Suprapubic skin (tissue), 4 donors: ENCODE data around the gene INAFM2. TPM values are rescaled to one million over a fixed set of nuclear protein-coding genes. Genes with fewer than 3 reads are reported as not detected.

Source experiments
- DNase-seq, 2 donors: peaks; one replicate each; pipeline ENCODE4 v3.0.0-alpha.2; 2019; ENCODE audit warnings: low spot score in 2 of 2
- H3K27ac ChIP-seq: fragments of 200-600 bp; sonication (generic); one replicate; pipeline ENCODE4 v1.5.1; 2019
- H3K27me3 ChIP-seq: fragments of 200-600 bp; sonication (generic); one replicate; pipeline ENCODE4 v1.5.1; 2019
- H3K36me3 ChIP-seq: fragments of 200-600 bp; sonication (generic); one replicate; pipeline ENCODE4 v1.5.1; 2019
- H3K4me1 ChIP-seq: fragments of 200-600 bp; sonication (generic); one replicate; pipeline ENCODE4 v1.5.1; 2019
- H3K4me3 ChIP-seq: fragments of 200-600 bp; sonication (generic); one replicate; pipeline ENCODE4 v1.5.1; 2019; ENCODE audit warnings: mild to moderate bottlenecking
- H3K9me3 ChIP-seq: fragments of 200-600 bp; sonication (generic); one replicate; pipeline ENCODE4 v1.5.1; 2019
- CTCF ChIP-seq, 2 donors: fragments of 200-600 bp in 1 of 2; fragments of 450-650 bp in 1 of 2; sonication (generic) in 1 of 2; IDR thresholded peaks; one replicate each; pipeline ENCODE4 v1.5.1; 2016 to 2019; ENCODE audit warnings: antibody characterized with exemption in 2 of 2, mild to moderate bottlenecking in 1 of 2, moderate library complexity in 1 of 2
- EP300 ChIP-seq: sonication (generic); formaldehyde crosslinking; IDR thresholded peaks from one replicate; pipeline ENCODE4 v1.6.1; 2017; ENCODE audit warnings: antibody characterized with exemption
- POLR2A ChIP-seq, 2 donors: fragments of 450-650 bp; IDR thresholded peaks; one replicate each; pipeline ENCODE4 v1.6.1; 2017; ENCODE audit warnings: antibody characterized with exemption in 2 of 2, mild to moderate bottlenecking in 2 of 2, moderate library complexity in 2 of 2
- POLR2AphosphoS5 ChIP-seq, 3 donors: sonication (generic); formaldehyde crosslinking; IDR thresholded peaks; one replicate each; pipeline ENCODE4 v1.6.1; 2017; ENCODE audit warnings: antibody characterized with exemption in 3 of 3
- WGBS: methylation state at CpG from one replicate; pipeline ENCODE4 v1.1.5; 2018; 5-methylcytosine and 5-hydroxymethylcytosine counted together
- total RNA-seq, 4 donors: library from RNA; depleted of rRNA; stranded (reverse); fragments of >200 nt; gene quantifications; one replicate each; pipeline ENCODE4 v1.1.0, GENCODE V29; 2016

Gene INAFM2
- total RNA-seq, 4 donors from 2014 or later = 3.3 to 9.1 (median 6.1) TPM

- Histone ChIP-seq H3K27me3 (no peaks in the 10 kb centered on the region), H3K4me1 (peaks cover 37% of the 10 kb centered on the region), H3K9me3 (no peaks in the 10 kb centered on the region), H3K27ac (no peak overlapping the region), H3K36me3 (no peaks in the 10 kb centered on the region), H3K4me3 (no peak overlapping the region)
- no peak for DNase-seq
- 77% methylated on average over 5 of the region's 6 CpGs for WGBS
- no peak for TF ChIP-seq EP300
- TF ChIP-seq POLR2A (IDR thresholded peaks at IDR 0.05) = no peak
- no peak for TF ChIP-seq CTCF (IDR thresholded peaks at IDR 0.05)
- no peak for TF ChIP-seq POLR2AphosphoS5 (IDR thresholded peaks at IDR 0.05)
Measured at GRCh38 chr15:40345867-40346578, 22.5 kb downstream of the INAFM2 start.

- Histone ChIP-seq H3K4me1 (peaks cover 28% of the 10 kb centered on the region), H3K36me3 (no peaks in the 10 kb centered on the region), H3K27me3 (no peaks in the 10 kb centered on the region), H3K9me3 (no peaks in the 10 kb centered on the region), H3K27ac (no peak overlapping the region), H3K4me3 (no peak overlapping the region)
- DNase-seq = no peak
- WGBS = 88% methylated on average over 15 of the region's 15 CpGs
- TF ChIP-seq POLR2AphosphoS5 (IDR thresholded peaks at IDR 0.05) (no peak), POLR2A (IDR thresholded peaks at IDR 0.05) (no peak), CTCF (IDR thresholded peaks at IDR 0.05) (no peak), EP300 (no peak)
Measured at GRCh38 chr15:40346579-40347558, 23.4 kb downstream of the INAFM2 start.

- Histone ChIP-seq H3K27ac (no peak overlapping the region), H3K4me3 (no peak overlapping the region), H3K36me3 (no peaks in the 10 kb centered on the region), H3K9me3 (no peaks in the 10 kb centered on the region), H3K4me1 (peaks cover 26% of the 10 kb centered on the region), H3K27me3 (no peaks in the 10 kb centered on the region)
- TF ChIP-seq POLR2A (IDR thresholded peaks at IDR 0.05) (no peak), POLR2AphosphoS5 (IDR thresholded peaks at IDR 0.05) (no peak), CTCF (IDR thresholded peaks at IDR 0.05) (no peak)
- DNase-seq = no peak
- WGBS = 79% methylated on average over 11 of the region's 11 CpGs
Measured at GRCh38 chr15:40347559-40348473, 24.3 kb downstream of the INAFM2 start.

- Histone ChIP-seq H3K4me3 (no peak overlapping the region), H3K36me3 (no peaks in the 10 kb centered on the region), H3K4me1 (peaks cover 20% of the 10 kb centered on the region), H3K27me3 (no peaks in the 10 kb centered on the region), H3K27ac (no peak overlapping the region), H3K9me3 (no peaks in the 10 kb centered on the region)
- no peak for DNase-seq
- 63% methylated on average over 3 of the region's 5 CpGs for WGBS
- TF ChIP-seq POLR2AphosphoS5 (IDR thresholded peaks at IDR 0.05) (no peak), CTCF (IDR thresholded peaks at IDR 0.05) (no peak), POLR2A (IDR thresholded peaks at IDR 0.05) (no peak), EP300 (no peak)
Measured at GRCh38 chr15:40348474-40348870, 25.0 kb downstream of the INAFM2 start.
